Measurements from ENCODE around the gene PEPD.

The PEPD gene

GRCh38 chr19:33444562-33445441, 76.8 kb downstream of the PEPD start:
- no CpG with 5 or more reads among the region's 12 CpGs for WGBS, 2 donors (ENCODE audit: extremely low coverage in 2 of 2, insufficient read length in 2 of 2, insufficient replicate concordance in 1 of 2)

GRCh38 chr19:33443638-33444561, 77.7 kb downstream of the PEPD start:
- no peaks in the 10 kb centered on the region for H3K27me3 ChIP-seq (ENCODE audit: control insufficient read depth in 3 of 3, insufficient read depth in 3 of 3, low read depth in 1 of 3, low read length in 3 of 3)
- H2AK5ac ChIP-seq (ENCODE audit: low read depth, low read length): no peak overlapping the region
- H3K4me3 ChIP-seq (ENCODE audit: low read length in 2 of 2): peak overlapping the region in 1 of 2 donors; percentile 52
- H3K27ac ChIP-seq (replicated peaks; ENCODE audit: low read length): no peak overlapping the region
- no peak for DNase-seq (ENCODE audit: low spot score)
- no peak overlapping the region for H3K4me2 ChIP-seq (ENCODE audit: insufficient read depth, low read length, poor library complexity, severe bottlenecking)
- H3K9ac ChIP-seq (ENCODE audit: low read depth, low read length, poor library complexity): peak overlapping the region; percentile 16
- H2BK5ac ChIP-seq (ENCODE audit: low read length): no peak overlapping the region
- H4K91ac ChIP-seq (ENCODE audit: low read depth, low read length, poor library complexity): peak overlapping the region; percentile 6
- no peak overlapping the region for H3K18ac ChIP-seq (ENCODE audit: low read length)
- H3K36me3 ChIP-seq (replicated peaks in 1 of 2; ENCODE audit: control insufficient read depth in 2 of 2, insufficient read depth in 2 of 2, low read length in 2 of 2): peaks cover 0 to 4% of the 10 kb centered on the region in 2 donors
- peak overlapping the region; percentile 37 for H3K23ac ChIP-seq (ENCODE audit: low read depth, low read length, poor library complexity)
- H3K9me3 ChIP-seq (replicated peaks in 1 of 2; ENCODE audit: control insufficient read depth in 2 of 2, insufficient read depth in 1 of 2, low read depth in 1 of 2, low read length in 2 of 2): peaks cover 0 to 5% of the 10 kb centered on the region in 2 donors
- no CpG with 5 or more reads among the region's 32 CpGs for WGBS, 2 donors (ENCODE audit: extremely low coverage in 2 of 2, insufficient read length in 2 of 2, insufficient replicate concordance in 1 of 2)
- peak overlapping the region; percentile 55 for H3K4ac ChIP-seq (ENCODE audit: low read length)
- H3K14ac ChIP-seq (ENCODE audit: low read length): peak overlapping the region; percentile 79
- peaks cover 0 to 3% of the 10 kb centered on the region in 2 donors for H3K4me1 ChIP-seq (ENCODE audit: control insufficient read depth in 2 of 2, insufficient read depth in 1 of 2, low read depth in 1 of 2, low read length in 2 of 2)
- no peak overlapping the region for H4K8ac ChIP-seq (ENCODE audit: low read depth, low read length)
- H2AFZ ChIP-seq (ENCODE audit: low read length): no peak overlapping the region
- no peaks in the 10 kb centered on the region for H3K79me1 ChIP-seq (ENCODE audit: low read depth, low read length)
- H2BK12ac ChIP-seq (ENCODE audit: low read length): no peak overlapping the region
- no peak overlapping the region for H2BK15ac ChIP-seq (ENCODE audit: low read length)
- no peak overlapping the region for H2BK120ac ChIP-seq (ENCODE audit: low read depth, low read length)

More at GRCh38 chr19:33444562-33445441, 76.8 kb downstream of the PEPD start:
- no peak overlapping the region for H3K27ac ChIP-seq (replicated peaks; ENCODE audit: low read length)
- DNase-seq (ENCODE audit: low spot score): no peak
- H3K9ac ChIP-seq (ENCODE audit: low read depth, low read length, poor library complexity): peak overlapping the region; percentile 1
- H3K23ac ChIP-seq (ENCODE audit: low read depth, low read length, poor library complexity): no peak overlapping the region
- H4K91ac ChIP-seq (ENCODE audit: low read depth, low read length, poor library complexity): no peak overlapping the region
- no peak overlapping the region for H3K4me2 ChIP-seq (ENCODE audit: insufficient read depth, low read length, poor library complexity, severe bottlenecking)
- H3K4me1 ChIP-seq (ENCODE audit: control insufficient read depth in 2 of 2, insufficient read depth in 1 of 2, low read depth in 1 of 2, low read length in 2 of 2): peaks cover 0 to 3% of the 10 kb centered on the region in 2 donors
- no peak overlapping the region for H2AFZ ChIP-seq (ENCODE audit: low read length)
- H3K14ac ChIP-seq (ENCODE audit: low read length): peak overlapping the region; percentile 1
- no peak overlapping the region for H4K8ac ChIP-seq (ENCODE audit: low read depth, low read length)
- peaks cover 0 to 4% of the 10 kb centered on the region in 2 donors for H3K9me3 ChIP-seq (replicated peaks in 1 of 2; ENCODE audit: control insufficient read depth in 2 of 2, insufficient read depth in 1 of 2, low read depth in 1 of 2, low read length in 2 of 2)
- no peaks in the 10 kb centered on the region for H3K27me3 ChIP-seq (ENCODE audit: control insufficient read depth in 3 of 3, insufficient read depth in 3 of 3, low read depth in 1 of 3, low read length in 3 of 3)
- H2BK12ac ChIP-seq (ENCODE audit: low read length): no peak overlapping the region
- no peak overlapping the region for H2BK15ac ChIP-seq (ENCODE audit: low read length)
- H3K4ac ChIP-seq (ENCODE audit: low read length): no peak overlapping the region
- H3K79me1 ChIP-seq (ENCODE audit: low read depth, low read length): no peaks in the 10 kb centered on the region
- H2BK120ac ChIP-seq (ENCODE audit: low read depth, low read length): no peak overlapping the region
- no peak overlapping the region for H2BK5ac ChIP-seq (ENCODE audit: low read length)
- no peak overlapping the region for H3K4me3 ChIP-seq (ENCODE audit: low read length in 2 of 2)
- no peak overlapping the region for H2AK5ac ChIP-seq (ENCODE audit: low read depth, low read length)
- peaks cover 0 to 4% of the 10 kb centered on the region in 2 donors for H3K36me3 ChIP-seq (replicated peaks in 1 of 2; ENCODE audit: control insufficient read depth in 2 of 2, insufficient read depth in 2 of 2, low read length in 2 of 2)
- H3K18ac ChIP-seq (ENCODE audit: low read length): no peak overlapping the region

- no peak overlapping the region for H3K9ac ChIP-seq (ENCODE audit: low read depth, low read length, poor library complexity)
- H2BK12ac ChIP-seq (ENCODE audit: low read length): no peak overlapping the region
- no peak overlapping the region for H2BK15ac ChIP-seq (ENCODE audit: low read length)
- no peak overlapping the region for H3K4ac ChIP-seq (ENCODE audit: low read length)
- H3K79me1 ChIP-seq (ENCODE audit: low read depth, low read length): no peaks in the 10 kb centered on the region
- H3K4me2 ChIP-seq (ENCODE audit: insufficient read depth, low read length, poor library complexity, severe bottlenecking): no peak overlapping the region
- no peak overlapping the region for H2AFZ ChIP-seq (ENCODE audit: low read length)
- H4K91ac ChIP-seq (ENCODE audit: low read depth, low read length, poor library complexity): no peak overlapping the region
- H3K23ac ChIP-seq (ENCODE audit: low read depth, low read length, poor library complexity): no peak overlapping the region
- peaks cover 0 to 6% of the 10 kb centered on the region in 2 donors for H3K9me3 ChIP-seq (replicated peaks in 1 of 2; ENCODE audit: control insufficient read depth in 2 of 2, insufficient read depth in 1 of 2, low read depth in 1 of 2, low read length in 2 of 2)
- no peak overlapping the region for H3K14ac ChIP-seq (ENCODE audit: low read length)
- H3K4me1 ChIP-seq (ENCODE audit: control insufficient read depth in 2 of 2, insufficient read depth in 1 of 2, low read depth in 1 of 2, low read length in 2 of 2): peaks cover 2 to 5% of the 10 kb centered on the region in 2 donors
- H3K27me3 ChIP-seq (ENCODE audit: control insufficient read depth in 3 of 3, insufficient read depth in 3 of 3, low read depth in 1 of 3, low read length in 3 of 3): no peaks in the 10 kb centered on the region
- H2BK5ac ChIP-seq (ENCODE audit: low read length): no peak overlapping the region
- no peak overlapping the region for H4K8ac ChIP-seq (ENCODE audit: low read depth, low read length)
- no peak overlapping the region for H2AK5ac ChIP-seq (ENCODE audit: low read depth, low read length)
- peaks cover 0 to 4% of the 10 kb centered on the region in 2 donors for H3K36me3 ChIP-seq (replicated peaks in 1 of 2; ENCODE audit: control insufficient read depth in 2 of 2, insufficient read depth in 2 of 2, low read length in 2 of 2)
- H3K27ac ChIP-seq (replicated peaks; ENCODE audit: low read length): no peak overlapping the region
- H3K18ac ChIP-seq (ENCODE audit: low read length): no peak overlapping the region
- H3K4me3 ChIP-seq (ENCODE audit: low read length in 2 of 2): no peak overlapping the region
- WGBS, 2 donors (ENCODE audit: extremely low coverage in 2 of 2, insufficient read length in 2 of 2, insufficient replicate concordance in 1 of 2): no CpG with 5 or more reads among the region's 9 CpGs
- no peak for DNase-seq (ENCODE audit: low spot score)
- no peak overlapping the region for H2BK120ac ChIP-seq (ENCODE audit: low read depth, low read length)
Observed at GRCh38 chr19:33442706-33443105, 78.9 kb downstream of the PEPD start.

All from neuronal stem cell (in vitro differentiated cells).